Testis (tissue), 2 donors: ENCODE data around the gene GCNT2.

Experiments
- CTCF ChIP-seq, 3 experiments: fragments of 450-650 bp in 2 of 3; fragments of 200-600 bp in 1 of 3; sonication (generic) in 1 of 3; IDR thresholded peaks; one replicate each; pipeline ENCODE4 v1.5.1; 2016 to 2019; ENCODE audit warnings: antibody characterized with exemption in 3 of 3, mild to moderate bottlenecking in 2 of 3, moderate library complexity in 1 of 3
- POLR2A ChIP-seq: fragments of 450-650 bp; IDR thresholded peaks from one replicate; pipeline ENCODE4 v1.6.1; 2017; ENCODE audit warnings: antibody characterized with exemption, mild to moderate bottlenecking, moderate library complexity

GRCh38 chr6:10486215-10486614 is 34.9 kb upstream of the GCNT2 start:
- TF ChIP-seq CTCF (IDR thresholded peaks at IDR 0.05) (no peak), POLR2A (no peak)
